DOHH2 (cell line): ENCODE measurements around the gene POC1B.

Experiments
- H3F3A ChIP-seq: fragments of 200-600 bp; sonication (generic), shearing (Covaris generic); 2 replicates; pipeline ENCODE4 v1.6.0; 2016; ENCODE audit warnings: antibody characterized with exemption, mild to moderate bottlenecking; ENCODE audit not compliant: control insufficient read depth, insufficient read depth
- H3K27ac ChIP-seq: fragments of 200-600 bp; sonication (generic); 2 replicates; pipeline ENCODE4 v1.5.1; 2014; ENCODE audit warnings: low read depth, mild to moderate bottlenecking, low read length, moderate library complexity
- H3K27me3 ChIP-seq: fragments of 200-600 bp; sonication (generic); 2 replicates; pipeline ENCODE4 v1.6.1; 2014; ENCODE audit warnings: mild to moderate bottlenecking, low read length, mixed read lengths; ENCODE audit not compliant: control insufficient read depth
- H3K36me3 ChIP-seq: fragments of 200-600 bp; sonication (generic); 2 replicates; pipeline ENCODE4 v1.6.1; 2014; ENCODE audit warnings: mild to moderate bottlenecking, low read length, moderate library complexity, mixed read lengths; ENCODE audit not compliant: control insufficient read depth
- H3K4me1 ChIP-seq: fragments of 200-600 bp; sonication (generic); 2 replicates; pipeline ENCODE4 v1.6.1; 2014; ENCODE audit warnings: mild to moderate bottlenecking, low read length, mixed read lengths; ENCODE audit not compliant: control insufficient read depth
- H3K4me2 ChIP-seq: fragments of 200-600 bp; sonication (generic); 2 replicates; pipeline ENCODE4 v1.6.0; 2014; ENCODE audit warnings: mild to moderate bottlenecking, low read length, moderate library complexity
- H3K4me3 ChIP-seq: fragments of 200-600 bp; sonication (generic); 2 replicates; pipeline ENCODE4 v1.5.1; 2014; ENCODE audit warnings: mild to moderate bottlenecking, low read length, mixed read lengths
- H3K79me2 ChIP-seq: fragments of 200-600 bp; sonication (generic); 2 replicates; pipeline ENCODE4 v1.6.1; 2014; ENCODE audit warnings: mild to moderate bottlenecking, low read length, mixed read lengths; ENCODE audit not compliant: control insufficient read depth
- H3K9me2 ChIP-seq: fragments of 200-600 bp; sonication (generic); replicated peaks from 2 replicates; pipeline ENCODE4 v1.6.1; 2014; ENCODE audit warnings: mild to moderate bottlenecking, low read length, mixed read lengths; ENCODE audit not compliant: control insufficient read depth
- H3K9me3 ChIP-seq: fragments of 200-600 bp; sonication (generic); 2 replicates; pipeline ENCODE4 v1.6.1; 2014; ENCODE audit warnings: antibody characterized with exemption, low read length, mixed read lengths; ENCODE audit not compliant: control insufficient read depth, insufficient read depth
- H4K20me1 ChIP-seq: fragments of 200-600 bp; sonication (generic); 2 replicates; pipeline ENCODE4 v1.6.0; 2014; ENCODE audit warnings: low read depth, mild to moderate bottlenecking, antibody characterized with exemption, low read length, moderate library complexity; ENCODE audit not compliant: control insufficient read depth, insufficient read depth
- CTCF ChIP-seq: fragments of 200-600 bp; sonication (generic); IDR thresholded peaks from one replicate; pipeline ENCODE4 v1.5.1; 2014; ENCODE audit warnings: antibody characterized with exemption, mild to moderate bottlenecking, low read depth, low read length; ENCODE audit not compliant: poor library complexity, severe bottlenecking
- EZH2phosphoT487 ChIP-seq: fragments of 200-600 bp; sonication (generic); IDR thresholded peaks from 2 replicates; pipeline ENCODE4 v1.6.1; 2017; ENCODE audit warnings: borderline replicate concordance, mild to moderate bottlenecking, antibody characterized with exemption, low read length, moderate library complexity, mixed read lengths

POC1B gene

GRCh38 chr12:89453121-89453978 is 72.5 kb downstream of the POC1B start:
- no peaks in the 10 kb centered on the region for H3K4me1 ChIP-seq
- H3K4me3 ChIP-seq, result no peak overlapping the region
- no peaks in the 10 kb centered on the region for H3K9me2 ChIP-seq
- H3K36me3 ChIP-seq, result no peaks in the 10 kb centered on the region
- H3F3A ChIP-seq, result no peaks in the 10 kb centered on the region
- no peaks in the 10 kb centered on the region for H3K27me3 ChIP-seq
- no peaks in the 10 kb centered on the region for H3K9me3 ChIP-seq
- no peak overlapping the region for H3K27ac ChIP-seq
- no peak overlapping the region for H3K4me2 ChIP-seq
- H3K79me2 ChIP-seq, result no peaks in the 10 kb centered on the region
- no peak for TF ChIP-seq EZH2phosphoT487
- no peak for TF ChIP-seq CTCF
- no peaks in the 10 kb centered on the region for H4K20me1 ChIP-seq

- no peaks in the 10 kb centered on the region for H3K79me2 ChIP-seq
Measured at GRCh38 chr12:89451841-89452251, 74.0 kb downstream of the POC1B start.

GRCh38 chr12:89450907-89451306 is 74.9 kb downstream of the POC1B start:
- Histone ChIP-seq H3K27ac (no peak overlapping the region), H3K4me3 (no peak overlapping the region)

More at GRCh38 chr12:89451841-89452251, 74.0 kb downstream of the POC1B start:
- Histone ChIP-seq H3K4me2 (no peak overlapping the region), H3K9me2 (no peaks in the 10 kb centered on the region), H3K27me3 (no peaks in the 10 kb centered on the region), H3K4me1 (no peaks in the 10 kb centered on the region), H3F3A (no peaks in the 10 kb centered on the region), H3K27ac (no peak overlapping the region), H3K36me3 (no peaks in the 10 kb centered on the region), H4K20me1 (no peaks in the 10 kb centered on the region), H3K4me3 (no peak overlapping the region), H3K9me3 (no peaks in the 10 kb centered on the region)
- no peak for TF ChIP-seq EZH2phosphoT487
- TF ChIP-seq CTCF, result no peak

More at GRCh38 chr12:89450907-89451306, 74.9 kb downstream of the POC1B start:
- H3K79me2 ChIP-seq, result no peaks in the 10 kb centered on the region
- no peaks in the 10 kb centered on the region for H3K9me2 ChIP-seq
- no peaks in the 10 kb centered on the region for H3K4me1 ChIP-seq
- H3K9me3 ChIP-seq, result no peaks in the 10 kb centered on the region
- H4K20me1 ChIP-seq, result no peaks in the 10 kb centered on the region
- H3K27me3 ChIP-seq, result no peaks in the 10 kb centered on the region
- no peak overlapping the region for H3K4me2 ChIP-seq
- no peaks in the 10 kb centered on the region for H3F3A ChIP-seq
- no peak for TF ChIP-seq EZH2phosphoT487
- TF ChIP-seq CTCF, result no peak
- H3K36me3 ChIP-seq, result no peaks in the 10 kb centered on the region
